ENCODE data around the gene TPPP3.
A peak's percentile ranks its signal among the peaks of the same experiment; 100 is the strongest.

TPPP3 gene

GRCh38 chr16:67349172-67349571 lies 44.1 kb downstream of the TPPP3 start:
- H3K27ac ChIP-seq, result no peak overlapping the region
- TF ChIP-seq CTCF (IDR thresholded peaks at IDR 0.05), result peak; percentile 74
- no peak for TF ChIP-seq ZFX (IDR thresholded peaks at IDR 0.05; ENCODE audit: borderline replicate concordance)

GRCh38 chr16:67346341-67346740 lies 47.0 kb downstream of the TPPP3 start:
- TF ChIP-seq ZFX (IDR thresholded peaks at IDR 0.05; ENCODE audit: borderline replicate concordance) (no peak), CTCF (IDR thresholded peaks at IDR 0.05) (no peak)
- H3K27ac ChIP-seq, result peak overlapping the region; percentile 73

- peak overlapping the region; percentile 73 for H3K27ac ChIP-seq
- no peak for TF ChIP-seq ZFX (IDR thresholded peaks at IDR 0.05; ENCODE audit: borderline replicate concordance)
- no peak for TF ChIP-seq CTCF (IDR thresholded peaks at IDR 0.05)
Measured at GRCh38 chr16:67345401-67345800, 47.9 kb downstream of the TPPP3 start.

GRCh38 chr16:67342616-67343015 lies 50.7 kb downstream of the TPPP3 start:
- TF ChIP-seq ZFX (IDR thresholded peaks at IDR 0.05; ENCODE audit: borderline replicate concordance) (no peak), CTCF (IDR thresholded peaks at IDR 0.05) (no peak)
- H3K27ac ChIP-seq, result no peak overlapping the region

- no peak overlapping the region for H3K27ac ChIP-seq
- TF ChIP-seq ZFX (IDR thresholded peaks at IDR 0.05; ENCODE audit: borderline replicate concordance) (no peak), CTCF (IDR thresholded peaks at IDR 0.05) (no peak)
Measured at GRCh38 chr16:67341250-67341649, 52.0 kb downstream of the TPPP3 start.
